ENCODE data around the gene MYCBPAP.

The MYCBPAP gene

GRCh38 chr17:50532452-50533024 is 24.3 kb downstream of the MYCBPAP start, which contains the start of gene EPN3:
Gene EPN3 (plus strand): TSS chr17:50532735. CDS start chr17:50536557, 3,822 bp downstream.
- no peak within 1 kb of the TSS for H3K4me3 ChIP-seq (ENCODE audit: low read depth, low read length)
- TF ChIP-seq, protein P1, sequence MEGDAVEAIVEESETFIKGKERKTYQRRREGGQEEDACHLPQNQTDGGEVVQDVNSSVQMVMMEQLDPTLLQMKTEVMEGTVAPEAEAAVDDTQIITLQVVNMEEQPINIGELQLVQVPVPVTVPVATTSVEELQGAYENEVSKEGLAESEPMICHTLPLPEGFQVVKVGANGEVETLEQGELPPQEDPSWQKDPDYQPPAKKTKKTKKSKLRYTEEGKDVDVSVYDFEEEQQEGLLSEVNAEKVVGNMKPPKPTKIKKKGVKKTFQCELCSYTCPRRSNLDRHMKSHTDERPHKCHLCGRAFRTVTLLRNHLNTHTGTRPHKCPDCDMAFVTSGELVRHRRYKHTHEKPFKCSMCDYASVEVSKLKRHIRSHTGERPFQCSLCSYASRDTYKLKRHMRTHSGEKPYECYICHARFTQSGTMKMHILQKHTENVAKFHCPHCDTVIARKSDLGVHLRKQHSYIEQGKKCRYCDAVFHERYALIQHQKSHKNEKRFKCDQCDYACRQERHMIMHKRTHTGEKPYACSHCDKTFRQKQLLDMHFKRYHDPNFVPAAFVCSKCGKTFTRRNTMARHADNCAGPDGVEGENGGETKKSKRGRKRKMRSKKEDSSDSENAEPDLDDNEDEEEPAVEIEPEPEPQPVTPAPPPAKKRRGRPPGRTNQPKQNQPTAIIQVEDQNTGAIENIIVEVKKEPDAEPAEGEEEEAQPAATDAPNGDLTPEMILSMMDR (IDR thresholded peaks at IDR 0.05; ENCODE audit: low read depth, low read length, missing control alignments), result no peak
- DNase-seq (ENCODE audit: low read depth), result no peak

DNA sequence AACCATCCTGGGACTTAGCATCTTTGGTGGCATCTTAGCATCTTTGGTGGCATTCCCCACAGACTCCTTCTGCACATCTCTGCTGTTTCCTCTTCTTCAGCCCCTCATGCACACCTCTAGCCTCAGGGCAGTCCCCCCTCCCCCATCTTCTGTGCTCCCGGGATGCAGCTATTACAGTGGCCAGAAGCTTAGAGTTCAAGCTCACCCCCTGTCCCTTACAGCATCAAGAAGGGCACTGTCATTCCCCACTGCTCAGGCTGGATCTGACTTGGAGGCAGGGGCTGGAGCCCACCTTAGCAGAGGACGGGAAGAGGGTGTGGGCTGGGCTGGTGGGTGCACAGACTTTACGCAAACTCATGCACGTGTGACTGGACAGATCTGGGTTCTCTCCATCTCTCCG is 24.9 kb downstream of the MYCBPAP start:
- TF ChIP-seq, protein P1 (IDR thresholded peaks at IDR 0.05; ENCODE audit: low read depth, low read length, missing control alignments), result no peak
- DNase-seq (ENCODE audit: low read depth), result no peak

GRCh38 chr17:50533720-50534148 is 25.5 kb downstream of the MYCBPAP start:
- DNase-seq (ENCODE audit: low read depth), result no peak
- no peak overlapping the region for H3K4me3 ChIP-seq (ENCODE audit: low read depth, low read length)
- TF ChIP-seq, protein P1 (IDR thresholded peaks at IDR 0.05; ENCODE audit: low read depth, low read length, missing control alignments), result no peak

More for the DNA sequence above, 24.9 kb downstream of the MYCBPAP start:
- no peak overlapping the region for H3K4me3 ChIP-seq (ENCODE audit: low read depth, low read length)

- TF ChIP-seq, protein P1 (IDR thresholded peaks at IDR 0.05; ENCODE audit: low read depth, low read length, missing control alignments), result no peak
- H3K4me3 ChIP-seq (ENCODE audit: low read depth, low read length), result no peak overlapping the region
- no peak for DNase-seq (ENCODE audit: low read depth)
Observed at GRCh38 chr17:50534222-50534978, 26.2 kb downstream of the MYCBPAP start.

- no peak overlapping the region for H3K4me3 ChIP-seq (ENCODE audit: low read depth, low read length)
- DNase-seq (ENCODE audit: low read depth), result no peak
- TF ChIP-seq, protein P1 (IDR thresholded peaks at IDR 0.05; ENCODE audit: low read depth, low read length, missing control alignments), result no peak
Observed at GRCh38 chr17:50534979-50535326, 26.7 kb downstream of the MYCBPAP start.

- H3K4me3 ChIP-seq (ENCODE audit: low read depth, low read length), result no peak overlapping the region
- no peak for DNase-seq (ENCODE audit: low read depth)
- TF ChIP-seq, protein P1 (IDR thresholded peaks at IDR 0.05; ENCODE audit: low read depth, low read length, missing control alignments), result no peak
Observed at GRCh38 chr17:50535407-50535806, 27.2 kb downstream of the MYCBPAP start.

Measured in GM12864 (cell line).